Retinal pigment epithelial cell (primary cell): ENCODE results near the gene KBTBD13.

Experiments
- DNase-seq: peaks from one replicate; pipeline ENCODE4 v3.0.0-alpha.2; 2010; ENCODE audit warnings: low read depth
- H3K4me3 ChIP-seq: 2 replicates; pipeline ENCODE4 v1.5.1; 2011; ENCODE audit warnings: mild to moderate bottlenecking, low read length, control low read depth, moderate library complexity
- CTCF ChIP-seq: conservative IDR thresholded peaks from 2 replicates; pipeline ENCODE4 v1.5.1; 2011; ENCODE audit warnings: low read depth, low read length, control low read depth, inconsistent platforms

The KBTBD13 gene

GRCh38 chr15:65066001-65066634 is 10.4 kb upstream of the KBTBD13 start:
- no peak overlapping the region for H3K4me3 ChIP-seq
- TF ChIP-seq CTCF: no peak
- no peak for DNase-seq

GRCh38 chr15:65066635-65067316 is 9.8 kb upstream of the KBTBD13 start:
- TF ChIP-seq CTCF: no peak
- no peak for DNase-seq
- H3K4me3 ChIP-seq: no peak overlapping the region

GRCh38 chr15:65067317-65067644 is 9.3 kb upstream of the KBTBD13 start:
- TF ChIP-seq CTCF: no peak
- no peak overlapping the region for H3K4me3 ChIP-seq
- no peak for DNase-seq

- TF ChIP-seq CTCF: no peak
- no peak for DNase-seq
- no peak within 1 kb of the TSS for H3K4me3 ChIP-seq
These were observed 8.7 kb upstream of the KBTBD13 start, which contains the start of gene RASL12 for GRCh38 chr15:65067645-65068402. TSS of gene RASL12 (minus strand) at chr15:65067991. CDS start at chr15:65067835, 156 bp downstream.

- no peak for DNase-seq
- H3K4me3 ChIP-seq: no peak overlapping the region
- TF ChIP-seq CTCF: no peak
These were observed 8.2 kb upstream of the KBTBD13 start for GRCh38 chr15:65068403-65068788.

- DNase-seq: no peak
- H3K4me3 ChIP-seq: no peak overlapping the region
These were observed 7.4 kb upstream of the KBTBD13 start for GRCh38 chr15:65069179-65069578.

More at GRCh38 chr15:65069179-65069578, 7.4 kb upstream of the KBTBD13 start:
- TF ChIP-seq CTCF: no peak
